AG04449 (cell line): ENCODE results near the gene UNC13C.

Experiments
- CTCF ChIA-PET: fragments of 350-600 bp; formaldehyde crosslinking; extraction: SDS; loops from one replicate; lab custom pipeline; 2021; ENCODE audit warnings: antibody characterized with exemption; lab: Yijun Ruan, JAX
- POLR2A ChIA-PET: fragments of 400-600, 350-600 bp; formaldehyde crosslinking; extraction: SDS; loops from one replicate; lab custom pipeline; 2020; ENCODE audit warnings: antibody characterized with exemption, inconsistent platforms; lab: Yijun Ruan, JAX
- DNase-seq: peaks from one replicate; pipeline ENCODE4 v3.0.0-alpha.2; 2010; ENCODE audit warnings: low read depth, low spot score
- H3K4me3 ChIP-seq: 2 replicates; pipeline ENCODE4 v1.5.1; 2011; ENCODE audit warnings: low read depth, mild to moderate bottlenecking, control low read depth, low read length
- CTCF ChIP-seq: IDR thresholded peaks from one replicate; pipeline ENCODE4 v1.5.1; 2011; ENCODE audit warnings: mild to moderate bottlenecking, moderate library complexity, low read length, control low read depth, inconsistent platforms; ENCODE audit not compliant: insufficient read depth; ENCODE audit errors: missing control alignments

The UNC13C gene

DNA sequence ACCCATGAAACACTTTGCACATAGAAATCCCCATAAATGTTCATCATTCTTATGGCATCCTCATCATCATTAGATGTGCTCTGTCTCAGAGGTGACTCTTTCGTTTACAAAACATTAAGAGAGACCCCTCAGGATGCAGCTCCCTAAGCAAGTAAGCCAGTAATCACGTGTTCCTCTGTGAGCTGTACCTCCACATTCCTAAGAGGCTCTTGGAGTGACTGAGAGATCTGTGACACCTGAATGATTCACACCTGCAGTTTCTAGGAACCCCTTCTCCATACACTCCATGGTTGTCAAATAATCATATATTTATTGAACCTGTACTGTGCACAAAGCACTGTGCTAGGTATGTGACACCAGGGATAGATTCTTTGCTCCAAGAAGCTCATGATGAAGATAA is 602.4 kb downstream of the UNC13C start:
- ChIA-PET POLR2A (no interaction called here), CTCF (no interaction called here)
- no peak for DNase-seq
- no peak for TF ChIP-seq CTCF
- no peak overlapping the region for H3K4me3 ChIP-seq

DNA sequence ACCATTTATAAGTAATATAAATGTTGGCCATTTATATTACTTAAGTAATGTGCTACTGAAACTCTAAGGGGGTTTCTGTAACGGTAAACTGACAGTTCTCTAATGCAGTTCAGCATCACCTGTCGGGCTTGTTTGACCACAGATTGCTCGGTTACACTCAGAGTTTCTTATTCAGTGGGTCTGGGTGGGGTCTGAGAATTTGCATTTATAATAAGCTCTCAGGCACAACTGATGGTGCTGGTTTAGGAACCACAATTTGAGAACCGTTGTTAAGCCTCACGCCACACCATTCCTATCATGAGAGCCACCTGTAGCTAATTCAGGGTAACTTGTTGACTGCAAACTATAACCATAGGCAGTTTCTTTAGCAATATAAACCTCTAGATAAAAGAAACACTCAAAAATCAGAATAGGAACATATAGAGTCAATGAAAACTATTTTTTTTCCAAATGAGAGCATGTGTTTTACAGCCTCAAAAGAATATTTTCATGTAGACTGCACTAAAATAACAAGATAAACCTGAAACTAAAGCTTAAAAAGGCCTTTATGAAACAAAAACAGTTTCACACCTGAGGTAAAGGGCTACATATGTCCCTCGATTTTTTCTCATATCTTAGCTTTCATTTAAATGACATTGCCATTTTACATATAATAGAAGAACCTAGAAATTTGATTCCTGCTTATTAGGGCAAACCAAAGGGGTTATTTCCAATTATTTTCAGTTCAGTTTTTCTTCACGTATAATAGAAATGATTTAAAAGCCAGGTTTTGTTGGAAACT is 604.8 kb downstream of the UNC13C start:
- no peak for TF ChIP-seq CTCF
- POLR2A ChIA-PET, result no interaction called here
- no peak for DNase-seq
- no peak overlapping the region for H3K4me3 ChIP-seq
- CTCF ChIA-PET, result no interaction called here

- no peak overlapping the region for H3K4me3 ChIP-seq
- no peak for DNase-seq
- TF ChIP-seq CTCF, result no peak
- ChIA-PET POLR2A (no interaction called here), CTCF (no interaction called here)
Measured at GRCh38 chr15:54585063-54585462, 606.8 kb downstream of the UNC13C start.

- ChIA-PET POLR2A (no interaction called here), CTCF (no interaction called here)
- DNase-seq, result no peak
- TF ChIP-seq CTCF, result no peak
- H3K4me3 ChIP-seq, result no peak overlapping the region
Measured at GRCh38 chr15:54594115-54594514, 615.9 kb downstream of the UNC13C start.

GRCh38 chr15:54599386-54599785 is 621.1 kb downstream of the UNC13C start:
- H3K4me3 ChIP-seq, result no peak overlapping the region
- POLR2A ChIA-PET, result no interaction called here
- CTCF ChIA-PET, result no interaction called here
- no peak for DNase-seq
- no peak for TF ChIP-seq CTCF

- DNase-seq, result no peak
- TF ChIP-seq CTCF, result no peak
- ChIA-PET CTCF (no interaction called here), POLR2A (no interaction called here)
- H3K4me3 ChIP-seq, result no peak overlapping the region
Measured at GRCh38 chr15:54605043-54605442, 626.8 kb downstream of the UNC13C start.
